Panc1 (cell line): ENCODE measurements around the gene DLG4.

Source experiments
- POLR2AphosphoS5 ChIP-seq: IDR thresholded peaks from 2 replicates; pipeline ENCODE4 v1.6.1; 2012; ENCODE audit warnings: mild to moderate bottlenecking, low read depth, low read length, moderate library complexity
- SIN3A ChIP-seq: IDR thresholded peaks from 2 replicates; pipeline ENCODE4 v1.6.1; 2012; ENCODE audit warnings: low read depth, mild to moderate bottlenecking, low read length, moderate library complexity, borderline replicate concordance; ENCODE audit not compliant: insufficient read depth
- TF ChIP-seq, protein P1 (sequence below): fragments of 450-650 bp; IDR thresholded peaks from 2 replicates; pipeline ENCODE4 v1.5.1; 2017; ENCODE audit warnings: mild to moderate bottlenecking

DNA sequence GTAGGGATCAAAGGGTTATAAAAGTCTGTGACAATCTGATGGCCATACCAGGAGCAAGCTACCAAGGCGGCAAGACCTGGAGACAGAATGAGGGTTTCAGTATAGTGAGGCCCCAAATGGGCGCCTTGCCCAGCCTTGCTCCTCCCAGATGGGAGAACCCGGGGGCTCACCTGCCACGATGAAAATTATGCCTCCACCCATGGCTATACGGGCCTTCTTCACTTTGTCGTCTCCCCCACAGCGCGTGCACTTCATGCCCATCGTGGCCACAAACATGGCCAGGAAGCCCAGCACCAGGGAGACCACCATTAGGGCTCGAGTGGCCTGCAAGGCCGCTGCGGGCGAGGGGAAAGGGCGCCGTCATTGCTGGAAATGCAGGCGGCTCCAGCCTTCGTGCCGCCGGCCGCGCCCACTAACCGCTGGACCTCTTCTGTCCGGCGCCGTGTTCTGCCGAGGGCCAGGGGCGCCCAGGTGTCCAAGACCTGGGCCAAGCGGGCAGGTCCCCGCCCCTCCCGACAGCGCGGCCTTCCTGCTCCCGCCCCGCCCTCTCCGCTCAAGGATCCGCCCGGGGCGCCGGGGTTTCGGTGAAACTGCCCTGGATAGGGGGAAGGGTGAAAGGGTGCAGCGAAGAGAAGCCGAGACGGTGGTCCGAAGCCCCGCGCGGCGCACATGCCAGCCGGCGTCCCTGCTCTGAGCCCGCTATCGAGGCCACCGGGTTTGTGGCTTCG lies 41.2 kb upstream of the DLG4 start:
- TF ChIP-seq, protein P1, sequence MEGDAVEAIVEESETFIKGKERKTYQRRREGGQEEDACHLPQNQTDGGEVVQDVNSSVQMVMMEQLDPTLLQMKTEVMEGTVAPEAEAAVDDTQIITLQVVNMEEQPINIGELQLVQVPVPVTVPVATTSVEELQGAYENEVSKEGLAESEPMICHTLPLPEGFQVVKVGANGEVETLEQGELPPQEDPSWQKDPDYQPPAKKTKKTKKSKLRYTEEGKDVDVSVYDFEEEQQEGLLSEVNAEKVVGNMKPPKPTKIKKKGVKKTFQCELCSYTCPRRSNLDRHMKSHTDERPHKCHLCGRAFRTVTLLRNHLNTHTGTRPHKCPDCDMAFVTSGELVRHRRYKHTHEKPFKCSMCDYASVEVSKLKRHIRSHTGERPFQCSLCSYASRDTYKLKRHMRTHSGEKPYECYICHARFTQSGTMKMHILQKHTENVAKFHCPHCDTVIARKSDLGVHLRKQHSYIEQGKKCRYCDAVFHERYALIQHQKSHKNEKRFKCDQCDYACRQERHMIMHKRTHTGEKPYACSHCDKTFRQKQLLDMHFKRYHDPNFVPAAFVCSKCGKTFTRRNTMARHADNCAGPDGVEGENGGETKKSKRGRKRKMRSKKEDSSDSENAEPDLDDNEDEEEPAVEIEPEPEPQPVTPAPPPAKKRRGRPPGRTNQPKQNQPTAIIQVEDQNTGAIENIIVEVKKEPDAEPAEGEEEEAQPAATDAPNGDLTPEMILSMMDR = no peak
- no peak for TF ChIP-seq SIN3A
- no peak for TF ChIP-seq POLR2AphosphoS5
